GM23248 (cell line): ENCODE measurements around the gene LRRTM2.

Experiments
- EZH2 ChIP-seq: fragments of 200-600 bp; sonication (generic); IDR thresholded peaks from 2 replicates; pipeline ENCODE4 v1.6.1; 2018; ENCODE audit warnings: antibody characterized with exemption, mild to moderate bottlenecking; ENCODE audit not compliant: insufficient read depth, poor library complexity, severe bottlenecking
- EZH2phosphoT487 ChIP-seq: fragments of 200-600 bp; sonication (generic); IDR thresholded peaks from 2 replicates; pipeline ENCODE4 v1.6.1; 2018; ENCODE audit warnings: antibody characterized with exemption, moderate library complexity, mild to moderate bottlenecking, low read depth; ENCODE audit not compliant: insufficient read depth

GRCh38 chr5:138905541-138905940 is 30.4 kb upstream of the LRRTM2 start:
- TF ChIP-seq EZH2 (no peak), EZH2phosphoT487 (no peak)
